C4-2B (cell line): ENCODE measurements around the gene MS4A12.

Experiments used
- ZFX ChIP-seq: fragments of 450-650 bp; IDR thresholded peaks from 2 replicates; pipeline ENCODE4 v1.6.1; 2017
- TF ChIP-seq, protein P1 (sequence below): fragments of 450-650 bp; conservative IDR thresholded peaks from 2 replicates; pipeline ENCODE4 v1.5.1; 2017; ENCODE audit warnings: mild to moderate bottlenecking

- TF ChIP-seq, protein P1, sequence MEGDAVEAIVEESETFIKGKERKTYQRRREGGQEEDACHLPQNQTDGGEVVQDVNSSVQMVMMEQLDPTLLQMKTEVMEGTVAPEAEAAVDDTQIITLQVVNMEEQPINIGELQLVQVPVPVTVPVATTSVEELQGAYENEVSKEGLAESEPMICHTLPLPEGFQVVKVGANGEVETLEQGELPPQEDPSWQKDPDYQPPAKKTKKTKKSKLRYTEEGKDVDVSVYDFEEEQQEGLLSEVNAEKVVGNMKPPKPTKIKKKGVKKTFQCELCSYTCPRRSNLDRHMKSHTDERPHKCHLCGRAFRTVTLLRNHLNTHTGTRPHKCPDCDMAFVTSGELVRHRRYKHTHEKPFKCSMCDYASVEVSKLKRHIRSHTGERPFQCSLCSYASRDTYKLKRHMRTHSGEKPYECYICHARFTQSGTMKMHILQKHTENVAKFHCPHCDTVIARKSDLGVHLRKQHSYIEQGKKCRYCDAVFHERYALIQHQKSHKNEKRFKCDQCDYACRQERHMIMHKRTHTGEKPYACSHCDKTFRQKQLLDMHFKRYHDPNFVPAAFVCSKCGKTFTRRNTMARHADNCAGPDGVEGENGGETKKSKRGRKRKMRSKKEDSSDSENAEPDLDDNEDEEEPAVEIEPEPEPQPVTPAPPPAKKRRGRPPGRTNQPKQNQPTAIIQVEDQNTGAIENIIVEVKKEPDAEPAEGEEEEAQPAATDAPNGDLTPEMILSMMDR = no peak
- TF ChIP-seq ZFX = no peak
Measured at GRCh38 chr11:60513496-60514460, 21.2 kb downstream of the MS4A12 start.
